Keratinocyte (primary cell): ENCODE data around the gene CCDC63. TPM values are rescaled to one million over a fixed set of nuclear protein-coding genes. Genes with fewer than 3 reads are reported as not detected.

Experiments used
- DNase-seq: peaks from one replicate; pipeline ENCODE4 v3.0.0-alpha.2; 2011; ENCODE audit warnings: low read depth, missing footprints, low spot score
- FAIRE-seq: peaks from 2 replicates; lab custom pipeline; 2011; peaks lifted over from hg19 to GRCh38; lab: Jason Lieb, UNC
- H2AFZ ChIP-seq: 2 replicates; pipeline ENCODE4 v1.6.0; 2012; ENCODE audit warnings: low read length, control low read depth, inconsistent platforms; ENCODE audit not compliant: control insufficient read depth
- H3K27ac ChIP-seq: 2 replicates; pipeline ENCODE4 v1.5.1; 2011; ENCODE audit warnings: low read length; ENCODE audit not compliant: control insufficient read depth, insufficient read depth
- H3K27me3 ChIP-seq: 3 replicates; pipeline ENCODE4 v1.6.0; 2011; ENCODE audit warnings: low read length; ENCODE audit not compliant: control insufficient read depth, insufficient read depth; ENCODE audit errors: extremely low read depth
- H3K36me3 ChIP-seq, 2 experiments: 2 replicates in 1 of 2; 3 replicates in 1 of 2; pipeline ENCODE4 v1.5.1; 2011; ENCODE audit warnings: low read length in 2 of 2, mild to moderate bottlenecking in 1 of 2; ENCODE audit not compliant: control insufficient read depth in 2 of 2, insufficient read depth in 2 of 2; ENCODE audit errors: extremely low read depth in 1 of 2
- H3K4me1 ChIP-seq: 3 replicates; pipeline ENCODE4 v1.5.1; 2011; ENCODE audit warnings: low read length; ENCODE audit not compliant: control insufficient read depth, insufficient read depth; ENCODE audit errors: extremely low read depth
- H3K4me2 ChIP-seq: 3 replicates; pipeline ENCODE4 v1.6.0; 2011; ENCODE audit warnings: low read depth, low read length; ENCODE audit not compliant: control insufficient read depth, insufficient read depth; ENCODE audit errors: extremely low read depth
- H3K4me3 ChIP-seq, 3 experiments: fragments of 200-600 bp in 1 of 3; sonication (generic) in 1 of 3; 2 replicates in 2 of 3; 3 replicates in 1 of 3; pipeline ENCODE4 v1.5.1; 2011 to 2016; ENCODE audit warnings: low read length in 3 of 3, mild to moderate bottlenecking in 3 of 3, control low read depth in 2 of 3, inconsistent platforms in 1 of 3, low read depth in 1 of 3, mixed read lengths in 1 of 3, mixed run types in 1 of 3, moderate library complexity in 1 of 3; ENCODE audit not compliant: control insufficient read depth in 2 of 3, insufficient read depth in 2 of 3; ENCODE audit errors: extremely low read depth in 1 of 3
- H3K79me2 ChIP-seq: 2 replicates; pipeline ENCODE4 v1.6.0; 2012; ENCODE audit warnings: low read length; ENCODE audit not compliant: control insufficient read depth, insufficient read depth
- H3K9ac ChIP-seq: 3 replicates; pipeline ENCODE4 v1.6.0; 2011; ENCODE audit warnings: low read length; ENCODE audit not compliant: control insufficient read depth, insufficient read depth; ENCODE audit errors: extremely low read depth
- H3K9me1 ChIP-seq: 3 replicates; pipeline ENCODE4 v1.6.0; 2011; ENCODE audit warnings: low read length; ENCODE audit not compliant: control insufficient read depth, insufficient read depth; ENCODE audit errors: extremely low read depth
- H3K9me3 ChIP-seq: 2 replicates; pipeline ENCODE4 v1.5.1; 2012; ENCODE audit warnings: low read depth, low read length; ENCODE audit not compliant: control insufficient read depth
- H4K20me1 ChIP-seq: 3 replicates; pipeline ENCODE4 v1.6.0; 2011; ENCODE audit warnings: low read length; ENCODE audit not compliant: control insufficient read depth, insufficient read depth; ENCODE audit errors: extremely low read depth
- CTCF ChIP-seq, 3 experiments: IDR thresholded peaks in 1 of 3; conservative IDR thresholded peaks in 1 of 3; optimal IDR thresholded peaks in 1 of 3; 2 replicates in 2 of 3; 3 replicates in 1 of 3; pipeline versions ENCODE3 to v1.5.1; 2011; ENCODE audit warnings: low read length in 3 of 3, mild to moderate bottlenecking in 3 of 3, moderate library complexity in 2 of 3, control low read depth in 1 of 3, inconsistent platforms in 1 of 3; ENCODE audit not compliant: insufficient read depth in 2 of 3; ENCODE audit errors: extremely low read depth in 1 of 3
- EZH2 ChIP-seq: IDR thresholded peaks from one replicate; pipeline ENCODE4 v1.6.1; 2012; ENCODE audit warnings: inconsistent platforms, mild to moderate bottlenecking, low read length, moderate library complexity
- dilution Hi-C: fragments of 300-500 bp; cut with MboI; formaldehyde crosslinking; loops from one replicate; pipeline ENCODE4 v1.7.0; 2020; ENCODE audit warnings: low sequenced_read_pairs; ENCODE audit not compliant: extremely low pct_ligation_motif_present
- polyA plus RNA-seq, 5 experiments: library from polyadenylated mRNA; depleted of rRNA in 3 of 5; stranded (reverse) in 3 of 5; stranded (forward) in 1 of 5; unstranded in 1 of 5; fragments of >200 nt; gene quantifications; 1 replicate in 1 of 5; 2 replicates in 3 of 5; 3 replicates in 1 of 5; pipeline versions ENCODE4 v1.2.1 to v1.2.3, GENCODE V29; 2011 to 2012; ENCODE audit warnings: missing spikeins in 2 of 5, low read depth in 1 of 5, low replicate concordance in 1 of 5

Gene CCDC63
- polyA plus RNA-seq, 1 donor (not counting 4 experiments of a cell fraction or from before 2014, with no cell fraction given), result not detected

DNA sequence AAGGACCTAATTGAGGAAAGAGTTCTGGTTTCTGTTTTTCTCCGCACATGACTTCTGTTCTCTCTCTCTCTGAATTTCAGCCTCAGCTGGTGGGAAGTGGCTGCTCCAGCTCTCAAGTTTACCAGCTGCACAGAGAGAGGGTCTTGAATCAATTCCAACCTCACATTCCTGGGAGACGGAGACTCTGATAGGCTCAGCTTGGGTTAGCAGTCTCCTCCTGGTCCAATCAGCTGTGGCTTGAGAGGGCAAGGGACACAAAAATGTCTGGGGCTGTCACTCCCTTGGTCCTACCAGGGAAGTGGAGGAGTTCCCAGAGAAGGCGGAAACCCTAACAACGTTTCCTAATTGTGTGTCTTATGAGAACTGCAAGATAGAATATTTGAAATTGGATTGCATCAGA lies 7.0 kb downstream of the CCDC63 start:
- Histone ChIP-seq H3K4me2 (no peak overlapping the region), H3K4me3 (no peak overlapping the region), H3K9me3 (no peaks in the 10 kb centered on the region), H4K20me1 (no peaks in the 10 kb centered on the region), H3K4me1 (no peaks in the 10 kb centered on the region), H3K27me3 (no peaks in the 10 kb centered on the region), H3K79me2 (no peaks in the 10 kb centered on the region), H2AFZ (no peak overlapping the region), H3K9ac (no peak overlapping the region), H3K9me1 (no peaks in the 10 kb centered on the region), H3K36me3 (no peaks in the 10 kb centered on the region), H3K27ac (no peak overlapping the region)
- FAIRE-seq (no peak), DNase-seq (no peak)
- TF ChIP-seq EZH2 (no peak), CTCF (optimal IDR thresholded peaks at IDR 0.05 in 1 of 3, IDR thresholded peaks at IDR 0.05 in 1 of 3, conservative IDR thresholded peaks at IDR 0.05 in 1 of 3; ENCODE audit: extremely low read depth in 1 of 3, insufficient read depth in 2 of 3, low read length in 3 of 3) (no peak)
- dilution Hi-C loops, result no loop called here

GRCh38 chr12:110856542-110856941 lies 9.8 kb downstream of the CCDC63 start:
- Histone ChIP-seq H3K79me2 (no peaks in the 10 kb centered on the region), H3K4me3 (no peak overlapping the region), H3K4me2 (no peak overlapping the region), H2AFZ (no peak overlapping the region), H3K27ac (no peak overlapping the region), H4K20me1 (no peaks in the 10 kb centered on the region), H3K9me1 (no peaks in the 10 kb centered on the region), H3K9ac (no peak overlapping the region), H3K27me3 (no peaks in the 10 kb centered on the region), H3K36me3 (no peaks in the 10 kb centered on the region), H3K4me1 (no peaks in the 10 kb centered on the region), H3K9me3 (no peaks in the 10 kb centered on the region)
- dilution Hi-C loops, result no loop called here
- DNase-seq (no peak), FAIRE-seq (no peak)
- TF ChIP-seq CTCF (optimal IDR thresholded peaks at IDR 0.05 in 1 of 3, IDR thresholded peaks at IDR 0.05 in 1 of 3, conservative IDR thresholded peaks at IDR 0.05 in 1 of 3; ENCODE audit: extremely low read depth in 1 of 3, insufficient read depth in 2 of 3, low read length in 3 of 3), result no peak
- TF ChIP-seq EZH2, result no peak
